Kidney epithelial cell (primary cell): ENCODE results near the gene EREG. TPM values are rescaled to one million over a fixed set of nuclear protein-coding genes. Genes with fewer than 3 reads are reported as not detected.

Experiments
- DNase-seq: peaks from one replicate; pipeline ENCODE4 v3.0.0-alpha.2; 2010; ENCODE audit warnings: low read depth
- H3K27me3 ChIP-seq: 2 replicates; pipeline ENCODE4 v1.6.0; 2011; ENCODE audit warnings: low read length; ENCODE audit not compliant: control insufficient read depth, insufficient read depth
- H3K36me3 ChIP-seq: 2 replicates; pipeline ENCODE4 v1.5.1; 2011; ENCODE audit warnings: low read length; ENCODE audit not compliant: control insufficient read depth, insufficient read depth
- H3K4me3 ChIP-seq: 2 replicates; pipeline ENCODE4 v1.5.1; 2011; ENCODE audit warnings: low read depth, mild to moderate bottlenecking, control low read depth, low read length
- CTCF ChIP-seq: IDR thresholded peaks from 2 replicates; pipeline ENCODE4 v1.5.1; 2011; ENCODE audit warnings: mild to moderate bottlenecking, moderate library complexity, low read length, control low read depth, inconsistent platforms; ENCODE audit not compliant: insufficient read depth, poor library complexity, severe bottlenecking
- total RNA-seq: library from RNA; depleted of rRNA; stranded (reverse); fragments of >200 nt; gene quantifications from 2 replicates; pipeline ENCODE4 v1.2.3, GENCODE V29; 2015

EREG gene
- total RNA-seq, 1 donor from 2014 or later = 7.5 TPM

- Histone ChIP-seq H3K27me3 (no peaks in the 10 kb centered on the region), H3K4me3 (no peak overlapping the region), H3K36me3 (no peaks in the 10 kb centered on the region)
- TF ChIP-seq CTCF = no peak
- DNase-seq = no peak
Observed at GRCh38 chr4:74327762-74328161, 37.2 kb upstream of the EREG start.

GRCh38 chr4:74328501-74328900, 36.4 kb upstream of the EREG start:
- Histone ChIP-seq H3K36me3 (no peaks in the 10 kb centered on the region), H3K4me3 (no peak overlapping the region), H3K27me3 (no peaks in the 10 kb centered on the region)
- TF ChIP-seq CTCF = no peak
- no peak for DNase-seq

- no peak for DNase-seq
- Histone ChIP-seq H3K4me3 (no peak overlapping the region), H3K27me3 (no peaks in the 10 kb centered on the region), H3K36me3 (no peaks in the 10 kb centered on the region)
- TF ChIP-seq CTCF = no peak
Observed at GRCh38 chr4:74329307-74329706, 35.6 kb upstream of the EREG start.

- Histone ChIP-seq H3K36me3 (no peaks in the 10 kb centered on the region), H3K4me3 (no peak overlapping the region), H3K27me3 (no peaks in the 10 kb centered on the region)
- no peak for DNase-seq
- no peak for TF ChIP-seq CTCF
Observed at GRCh38 chr4:74330295-74330750, 34.6 kb upstream of the EREG start.

GRCh38 chr4:74331252-74331651, 33.7 kb upstream of the EREG start:
- no peak overlapping the region for H3K4me3 ChIP-seq
- TF ChIP-seq CTCF = no peak
- DNase-seq = no peak
- no peaks in the 10 kb centered on the region for H3K27me3 ChIP-seq
- H3K36me3 ChIP-seq = no peaks in the 10 kb centered on the region

GRCh38 chr4:74331944-74332343, 33.0 kb upstream of the EREG start:
- H3K27me3 ChIP-seq = no peaks in the 10 kb centered on the region
- no peak overlapping the region for H3K4me3 ChIP-seq
- DNase-seq = no peak
- TF ChIP-seq CTCF = no peak
- no peaks in the 10 kb centered on the region for H3K36me3 ChIP-seq
